Epithelial cell of esophagus (primary cell): ENCODE results near the gene YIF1B.

Source experiments
- DNase-seq: peaks from one replicate; pipeline ENCODE4 v3.0.0; 2010; ENCODE audit warnings: low read depth
- H3K4me3 ChIP-seq: 2 replicates; pipeline ENCODE4 v1.5.1; 2011; ENCODE audit warnings: mild to moderate bottlenecking, low read length, control low read depth
- CTCF ChIP-seq: IDR thresholded peaks from 2 replicates; pipeline ENCODE4 v1.5.1; 2011; ENCODE audit warnings: low read depth, mild to moderate bottlenecking, low read length, control low read depth, inconsistent platforms; ENCODE audit not compliant: insufficient read depth; ENCODE audit errors: missing control alignments

Gene YIF1B

GRCh38 chr19:38359242-38360021 lies 43.7 kb upstream of the YIF1B start:
- H3K4me3 ChIP-seq, result no peak overlapping the region
- no peak for TF ChIP-seq CTCF

GRCh38 chr19:38358071-38358470 lies 42.3 kb upstream of the YIF1B start:
- no peak for TF ChIP-seq CTCF
- no peak for DNase-seq
- H3K4me3 ChIP-seq, result no peak overlapping the region

More at GRCh38 chr19:38359242-38360021, 43.7 kb upstream of the YIF1B start:
- no peak for DNase-seq

GRCh38 chr19:38355728-38356725 lies 40.3 kb upstream of the YIF1B start:
- DNase-seq, result no peak
- TF ChIP-seq CTCF, result no peak
- no peak overlapping the region for H3K4me3 ChIP-seq

- TF ChIP-seq CTCF, result no peak
- H3K4me3 ChIP-seq, result no peak overlapping the region
- no peak for DNase-seq
Observed at GRCh38 chr19:38352611-38353010, 36.9 kb upstream of the YIF1B start.

GRCh38 chr19:38351865-38352395 lies 36.2 kb upstream of the YIF1B start:
- no peak overlapping the region for H3K4me3 ChIP-seq
- TF ChIP-seq CTCF, result no peak
- DNase-seq, result no peak

GRCh38 chr19:38350883-38351282 lies 35.1 kb upstream of the YIF1B start:
- no peak for TF ChIP-seq CTCF
- H3K4me3 ChIP-seq, result no peak overlapping the region
- no peak for DNase-seq
